Endodermal cell (in vitro differentiated cells): ENCODE results near the gene MORC1. TPM values are rescaled to one million over a fixed set of nuclear protein-coding genes. Genes with fewer than 3 reads are reported as not detected.

Experiments
- DNase-seq: peaks from one replicate; pipeline ENCODE4 v3.0.0-alpha.2; 2017
- H3K27ac ChIP-seq: 2 replicates; pipeline ENCODE4 v1.5.1; 2013; ENCODE audit warnings: mild to moderate bottlenecking, low read depth, low read length, moderate library complexity
- H3K27me3 ChIP-seq: 2 replicates; pipeline ENCODE4 v1.6.1; 2013; ENCODE audit warnings: mild to moderate bottlenecking, low read length, moderate library complexity; ENCODE audit not compliant: insufficient read depth, control insufficient read depth, poor library complexity, severe bottlenecking
- H3K36me3 ChIP-seq: 2 replicates; pipeline ENCODE4 v1.7.0; 2013; ENCODE audit warnings: mild to moderate bottlenecking, low read length, moderate library complexity; ENCODE audit not compliant: control insufficient read depth, insufficient read depth
- H3K4me1 ChIP-seq: one replicate; pipeline ENCODE4 v1.7.0; 2013; ENCODE audit warnings: low read length; ENCODE audit not compliant: control insufficient read depth, insufficient read depth
- H3K4me3 ChIP-seq: 2 replicates; pipeline ENCODE4 v1.5.1; 2013; ENCODE audit warnings: mild to moderate bottlenecking, low read length, moderate library complexity
- H3K9ac ChIP-seq: 2 replicates; pipeline ENCODE4 v1.6.1; 2013; ENCODE audit warnings: mild to moderate bottlenecking, low read length, moderate library complexity; ENCODE audit not compliant: poor library complexity, severe bottlenecking; ENCODE audit errors: extremely low read depth
- H3K9me3 ChIP-seq: 2 replicates; pipeline ENCODE4 v1.6.1; 2013; ENCODE audit warnings: mild to moderate bottlenecking, low read length, moderate library complexity; ENCODE audit not compliant: control insufficient read depth
- H3K27ac Mint-ChIP-seq: 2 replicates; pipeline ENCODE4 v1.8.0; 2020; ENCODE audit warnings: mixed read lengths
- H3K27me3 Mint-ChIP-seq: 2 replicates; pipeline ENCODE4 v1.8.0; 2021; ENCODE audit warnings: mild to moderate bottlenecking, mixed read lengths; ENCODE audit not compliant: insufficient read depth
- H3K36me3 Mint-ChIP-seq: 2 replicates; pipeline ENCODE4 v1.8.0; 2020; ENCODE audit warnings: low read depth, mixed read lengths
- H3K4me1 Mint-ChIP-seq: 2 replicates; pipeline ENCODE4 v1.8.0; 2020; ENCODE audit warnings: mixed read lengths
- H3K4me3 Mint-ChIP-seq: 2 replicates; pipeline ENCODE4 v1.8.0; 2020; ENCODE audit warnings: mild to moderate bottlenecking, moderate library complexity, mixed read lengths
- H3K9me3 Mint-ChIP-seq: 2 replicates; pipeline ENCODE4 v1.8.0; 2020; ENCODE audit warnings: mild to moderate bottlenecking, mixed read lengths
- WGBS, 2 experiments: methylation state at CpG; one replicate each; pipeline versions ENCODE4 v1.1.5 to v1.1.7; 2013; ENCODE audit warnings: missing lambda C conversion rate in 2 of 2, mixed read lengths in 1 of 2; ENCODE audit not compliant: insufficient coverage in 1 of 2, insufficient read length in 1 of 2; 5-methylcytosine and 5-hydroxymethylcytosine counted together
- total RNA-seq, 2 donors: library from RNA; stranded (reverse); fragmentation: NEBNext Ultra II Directional in 1 of 2; extraction: Animal tissue kit (Norgen Biotek cat#: 25700) in 1 of 2; gene quantifications; 2 replicates in 1 of 2; 3 replicates in 1 of 2; pipeline ENCODE4 v1.2.1, GENCODE V29; 2021
- TF ChIP-seq, protein P1 (sequence below): fragments of 200-600 bp; sonication (generic); conservative IDR thresholded peaks from 2 replicates; pipeline ENCODE4 v1.5.0; 2021; ENCODE audit warnings: antibody characterized with exemption, mild to moderate bottlenecking

Gene MORC1
- total RNA-seq, 2 donors from 2014 or later, result not detected

DNA sequence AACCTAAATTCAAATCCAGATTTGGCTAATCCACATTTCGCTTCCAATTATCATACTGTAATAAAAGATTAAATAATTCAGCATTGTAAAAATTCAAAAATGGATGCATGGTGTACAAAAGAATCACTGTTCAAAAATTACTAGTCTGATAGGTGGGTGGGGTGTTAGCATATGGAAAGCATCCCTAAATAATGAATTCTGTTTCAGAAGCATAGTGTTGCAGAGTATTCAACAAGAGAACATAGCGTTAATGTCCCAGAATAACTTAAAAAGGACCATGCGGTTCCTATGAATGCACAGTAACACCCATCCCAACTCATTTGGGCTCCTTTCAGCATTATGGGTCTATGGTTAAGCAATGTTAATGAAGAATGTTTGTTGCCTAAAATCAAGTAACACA is 51.1 kb downstream of the MORC1 start:
- no peak overlapping the region for H3K27ac Mint-ChIP-seq
- H3K4me1 Mint-ChIP-seq, result no peaks in the 10 kb centered on the region
- Histone ChIP-seq H3K27me3 (peaks cover 12% of the 10 kb centered on the region), H3K9ac (no peak overlapping the region), H3K36me3 (no peaks in the 10 kb centered on the region), H3K4me1 (no peaks in the 10 kb centered on the region), H3K4me3 (no peak overlapping the region), H3K27ac (no peak overlapping the region), H3K9me3 (no peaks in the 10 kb centered on the region)
- no peaks in the 10 kb centered on the region for H3K9me3 Mint-ChIP-seq
- WGBS, 2 experiments, result 100% methylated on average over 3 of the region's 3 CpGs; no CpG with 5 or more reads in 1 of the 2 experiments
- DNase-seq, result no peak
- H3K27me3 Mint-ChIP-seq, result no peaks in the 10 kb centered on the region
- no peak overlapping the region for H3K4me3 Mint-ChIP-seq
- H3K36me3 Mint-ChIP-seq, result no peaks in the 10 kb centered on the region
- TF ChIP-seq, protein P1, sequence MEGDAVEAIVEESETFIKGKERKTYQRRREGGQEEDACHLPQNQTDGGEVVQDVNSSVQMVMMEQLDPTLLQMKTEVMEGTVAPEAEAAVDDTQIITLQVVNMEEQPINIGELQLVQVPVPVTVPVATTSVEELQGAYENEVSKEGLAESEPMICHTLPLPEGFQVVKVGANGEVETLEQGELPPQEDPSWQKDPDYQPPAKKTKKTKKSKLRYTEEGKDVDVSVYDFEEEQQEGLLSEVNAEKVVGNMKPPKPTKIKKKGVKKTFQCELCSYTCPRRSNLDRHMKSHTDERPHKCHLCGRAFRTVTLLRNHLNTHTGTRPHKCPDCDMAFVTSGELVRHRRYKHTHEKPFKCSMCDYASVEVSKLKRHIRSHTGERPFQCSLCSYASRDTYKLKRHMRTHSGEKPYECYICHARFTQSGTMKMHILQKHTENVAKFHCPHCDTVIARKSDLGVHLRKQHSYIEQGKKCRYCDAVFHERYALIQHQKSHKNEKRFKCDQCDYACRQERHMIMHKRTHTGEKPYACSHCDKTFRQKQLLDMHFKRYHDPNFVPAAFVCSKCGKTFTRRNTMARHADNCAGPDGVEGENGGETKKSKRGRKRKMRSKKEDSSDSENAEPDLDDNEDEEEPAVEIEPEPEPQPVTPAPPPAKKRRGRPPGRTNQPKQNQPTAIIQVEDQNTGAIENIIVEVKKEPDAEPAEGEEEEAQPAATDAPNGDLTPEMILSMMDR, result no peak

- H3K27ac ChIP-seq, result no peak overlapping the region
- no peak overlapping the region for H3K27ac Mint-ChIP-seq
- 95 to 100% methylated on average over 2 to 5 of the region's 5 CpGs for WGBS, 2 experiments
- no peak overlapping the region for H3K4me3 Mint-ChIP-seq
- H3K9me3 ChIP-seq, result no peaks in the 10 kb centered on the region
- H3K36me3 Mint-ChIP-seq, result no peaks in the 10 kb centered on the region
- no peak overlapping the region for H3K9ac ChIP-seq
- no peaks in the 10 kb centered on the region for H3K9me3 Mint-ChIP-seq
- H3K4me1 ChIP-seq, result no peaks in the 10 kb centered on the region
- peaks cover 12% of the 10 kb centered on the region for H3K4me1 Mint-ChIP-seq
- H3K27me3 ChIP-seq, result peaks cover 59% of the 10 kb centered on the region
- H3K36me3 ChIP-seq, result no peaks in the 10 kb centered on the region
- DNase-seq, result no peak
- H3K4me3 ChIP-seq, result no peak overlapping the region
- TF ChIP-seq, protein P1, result no peak
- peaks cover 30% of the 10 kb centered on the region for H3K27me3 Mint-ChIP-seq
Observed at GRCh38 chr3:109059264-109059663, 58.7 kb downstream of the MORC1 start.

GRCh38 chr3:109057616-109058015 is 60.3 kb downstream of the MORC1 start:
- no peaks in the 10 kb centered on the region for H3K9me3 Mint-ChIP-seq
- Histone ChIP-seq H3K36me3 (no peaks in the 10 kb centered on the region), H3K4me1 (no peaks in the 10 kb centered on the region), H3K27ac (no peak overlapping the region), H3K4me3 (no peak overlapping the region), H3K9ac (no peak overlapping the region), H3K27me3 (peaks cover 47% of the 10 kb centered on the region), H3K9me3 (no peaks in the 10 kb centered on the region)
- WGBS, 2 experiments, result 87 to 100% methylated on average over 1 to 3 of the region's 3 CpGs
- DNase-seq, result no peak
- no peak overlapping the region for H3K27ac Mint-ChIP-seq
- H3K4me3 Mint-ChIP-seq, result no peak overlapping the region
- no peaks in the 10 kb centered on the region for H3K36me3 Mint-ChIP-seq
- H3K27me3 Mint-ChIP-seq, result peaks cover 30% of the 10 kb centered on the region
- peaks cover 12% of the 10 kb centered on the region for H3K4me1 Mint-ChIP-seq
- TF ChIP-seq, protein P1, result no peak
